HCT116 (cell line): ENCODE measurements around the gene RETSAT. TPM values are rescaled to one million over a fixed set of nuclear protein-coding genes. Genes with fewer than 3 reads are reported as not detected.

Experiments used
- ATAC-seq: fragments of 200-7000 bp; cut with Tn5 transposase; 2 replicates; pipeline ENCODE4 v1.9.1; 2020; ENCODE audit warnings: mild to moderate bottlenecking, moderate library complexity
- BruUV-seq: library from RNA; stranded (reverse); fragments of 400-500 nt; replicated peaks from 2 replicates; lab custom pipeline; 2021; lab: Mats Ljungman, UMichigan
- CTCF ChIA-PET: fragments of 300-600 bp; sonication (Branson Sonifier 250); formaldehyde crosslinking; loops from one replicate; lab custom pipeline; 2021; ENCODE audit warnings: antibody characterized with exemption; lab: Charles Lee
- POLR2A ChIA-PET: fragments of 300-600, 350-600 bp; sonication (Branson Sonifier 250); formaldehyde crosslinking; loops from one replicate; lab custom pipeline; 2021; ENCODE audit warnings: antibody characterized with exemption; lab: Charles Lee
- RAD21 ChIA-PET, 2 experiments: fragments of 300-600 bp; sonication (Branson Sonifier 250); formaldehyde crosslinking; loops; one replicate each; lab custom pipeline; 2023; ENCODE audit warnings: low total read pairs in 2 of 2; ENCODE audit not compliant: uncharacterized antibody in 2 of 2, unreplicated experiment in 2 of 2, low non-redundant PET in 1 of 2; lab: Charles Lee
- DNase-seq: peaks from one replicate; pipeline ENCODE4 v3.0.0-alpha.2; 2010; ENCODE audit warnings: low read depth, low spot score
- H2AFZ ChIP-seq: fragments of 200-600 bp; shearing (Covaris generic), sonication (generic); 2 replicates; pipeline ENCODE4 v1.6.1; 2017; ENCODE audit warnings: low read depth, mixed run types, mixed read lengths, antibody characterized with exemption, low read length; ENCODE audit not compliant: poor library complexity, severe bottlenecking
- H3K27ac ChIP-seq: 2 replicates; pipeline ENCODE4 v1.5.1; 2012; ENCODE audit warnings: low read depth, low read length
- H3K27me3 ChIP-seq: fragments of 200-600 bp; sonication (generic); 2 replicates; pipeline ENCODE4 v1.6.1; 2016; ENCODE audit warnings: mixed run types, low read length, mixed read lengths; ENCODE audit not compliant: insufficient read depth
- H3K36me3 ChIP-seq, 2 experiments: fragments of 200-500 bp in 1 of 2; fragments of 200-600 bp in 1 of 2; sonication (Bioruptor generic) in 1 of 2; sonication (generic) in 1 of 2; 2 replicates each; pipeline versions ENCODE4 v1.5.1 to v1.6.1; 2014 to 2016; ENCODE audit warnings: low read length in 2 of 2, inconsistent platforms in 1 of 2, mixed read lengths in 1 of 2, mixed run types in 1 of 2; ENCODE audit not compliant: insufficient read depth in 2 of 2, control insufficient read depth in 1 of 2
- H3K4me1 ChIP-seq, 2 experiments: fragments of 200-600 bp in 1 of 2; sonication (generic) in 1 of 2; 2 replicates each; pipeline versions ENCODE4 v1.5.1 to v1.6.1; 2012 to 2017; ENCODE audit warnings: low read length in 2 of 2, inconsistent platforms in 1 of 2, mild to moderate bottlenecking in 1 of 2, mixed read lengths in 1 of 2, mixed run types in 1 of 2, moderate library complexity in 1 of 2; ENCODE audit not compliant: insufficient read depth in 2 of 2, control insufficient read depth in 1 of 2
- H3K4me2 ChIP-seq: fragments of 200-600 bp; sonication (generic); 2 replicates; pipeline ENCODE4 v1.6.1; 2017; ENCODE audit warnings: mixed run types, low read length, mixed read lengths
- H3K4me3 ChIP-seq, 2 experiments: fragments of 200-600 bp in 1 of 2; sonication (generic) in 1 of 2; replicated peaks in 1 of 2; 2 replicates each; pipeline ENCODE4 v1.5.1; 2011 to 2016; ENCODE audit warnings: low read length in 2 of 2, control low read depth in 1 of 2, low read depth in 1 of 2, mild to moderate bottlenecking in 1 of 2, mixed read lengths in 1 of 2, mixed run types in 1 of 2
- H3K79me2 ChIP-seq: fragments of 200-600 bp; sonication (generic); 2 replicates; pipeline ENCODE4 v1.6.1; 2017; ENCODE audit warnings: mild to moderate bottlenecking, mixed run types, low read length, moderate library complexity, mixed read lengths; ENCODE audit not compliant: insufficient read depth
- H3K9ac ChIP-seq: fragments of 200-600 bp; sonication (generic); 2 replicates; pipeline ENCODE4 v1.6.1; 2016; ENCODE audit warnings: low read length, mixed read lengths
- H3K9me2 ChIP-seq: fragments of 200-600 bp; sonication (generic), shearing (Covaris generic); 2 replicates; pipeline ENCODE4 v1.6.1; 2017; ENCODE audit warnings: mixed run types, mild to moderate bottlenecking, moderate library complexity; ENCODE audit not compliant: insufficient read depth
- H3K9me3 ChIP-seq, 2 experiments: fragments of 200-500 bp in 1 of 2; fragments of 200-600 bp in 1 of 2; sonication (Bioruptor generic) in 1 of 2; sonication (generic) in 1 of 2; 2 replicates each; pipeline ENCODE4 v1.6.1; 2014 to 2017; ENCODE audit warnings: low read length in 2 of 2, mixed read lengths in 2 of 2, inconsistent platforms in 1 of 2, low read depth in 1 of 2, mild to moderate bottlenecking in 1 of 2, mixed run types in 1 of 2, moderate library complexity in 1 of 2; ENCODE audit not compliant: control insufficient read depth in 1 of 2, insufficient read depth in 1 of 2
- H4K20me1 ChIP-seq: fragments of 200-600 bp; sonication (generic), shearing (Covaris generic); 2 replicates; pipeline ENCODE4 v1.6.1; 2017; ENCODE audit warnings: mixed run types, mild to moderate bottlenecking, moderate library complexity; ENCODE audit not compliant: insufficient read depth
- CBX3 ChIP-seq: IDR thresholded peaks from 2 replicates; pipeline ENCODE4 v1.6.1; 2012; ENCODE audit warnings: low read depth
- ELF1 ChIP-seq: IDR thresholded peaks from 2 replicates; pipeline ENCODE4 v1.6.1; 2012; ENCODE audit warnings: low read depth, borderline replicate concordance
- EZH2 ChIP-seq: fragments of 200-600 bp; sonication (generic); IDR thresholded peaks from 2 replicates; pipeline ENCODE4 v1.6.1; 2017; ENCODE audit warnings: antibody characterized with exemption, mixed run types
- JUND ChIP-seq: IDR thresholded peaks from 2 replicates; pipeline ENCODE4 v1.6.1; 2012
- POLR2A ChIP-seq: IDR thresholded peaks from 2 replicates; pipeline ENCODE4 v1.7.0; 2011; ENCODE audit warnings: borderline replicate concordance; ENCODE audit not compliant: insufficient read depth, insufficient read length; ENCODE audit errors: extremely low read depth
- SP1 ChIP-seq: IDR thresholded peaks from 2 replicates; pipeline ENCODE4 v1.6.1; 2012; ENCODE audit warnings: low read depth
- YY1 ChIP-seq: IDR thresholded peaks from 2 replicates; pipeline ENCODE4 v1.6.1; 2011; ENCODE audit warnings: low read length, low read depth, moderate library complexity, mild to moderate bottlenecking; ENCODE audit not compliant: insufficient replicate concordance; ENCODE audit errors: extremely low read depth
- ZBTB33 ChIP-seq: IDR thresholded peaks from 2 replicates; pipeline ENCODE4 v1.6.1; 2011; ENCODE audit warnings: mild to moderate bottlenecking, low read length, moderate library complexity; ENCODE audit not compliant: insufficient replicate concordance; ENCODE audit errors: extremely low read depth
- ZFX ChIP-seq: fragments of 450-650 bp; IDR thresholded peaks from 2 replicates; pipeline ENCODE4 v1.6.1; 2017
- ZNF274 ChIP-seq: fragments of 200-500 bp; sonication (Bioruptor generic); IDR thresholded peaks from 2 replicates; pipeline ENCODE4 v1.6.1; 2014; ENCODE audit warnings: mild to moderate bottlenecking, low read depth, low read length, inconsistent platforms
- intact Hi-C: fragments of 100-400 bp; cut with micrococcal nuclease; formaldehyde crosslinking; loops from 2 replicates; pipeline ENCODE4 v1.10.0; 2022
- total RNA-seq: library from RNA; stranded (reverse); gene quantifications from one replicate; pipeline ENCODE4 v1.2.1, GENCODE V29; 2021; ENCODE audit not compliant: unreplicated experiment
- TF ChIP-seq, protein P1 (sequence below): IDR thresholded peaks from 2 replicates; pipeline ENCODE4 v1.6.1; 2012; ENCODE audit warnings: low read depth
- TF ChIP-seq, protein P2 (sequence below): IDR thresholded peaks from 2 replicates; pipeline ENCODE4 v1.6.1; 2012

Gene RETSAT
- total RNA-seq, 1 experiment from 2014 or later = 59.7 TPM

- Histone ChIP-seq H3K79me2 (no peaks in the 10 kb centered on the region), H3K9me2 (no peaks in the 10 kb centered on the region), H3K4me1 (no peaks in the 10 kb centered on the region), H3K4me2 (no peak overlapping the region), H3K36me3 (peaks cover 8% of the 10 kb centered on the region in 2 experiments), H3K27me3 (no peaks in the 10 kb centered on the region), H3K9ac (no peak overlapping the region), H2AFZ (no peak overlapping the region), H3K4me3 (no peak overlapping the region), H3K27ac (no peak overlapping the region), H3K9me3 (no peaks in the 10 kb centered on the region), H4K20me1 (no peaks in the 10 kb centered on the region)
- intact Hi-C loops = no loop called here
- POLR2A ChIA-PET = interaction anchor here (1.0 to 1.5 kb wide), 2 partner anchors 150 to 161 kb away, joined by 3 to 4 read pairs; partner anchors contain the start of gene MAT2A
- no peak for ATAC-seq
- no peak for DNase-seq
- BruUV-seq = no TSS peak
- RAD21 ChIA-PET = no interaction called here
- CTCF ChIA-PET = interaction anchor here (1.3 kb wide), 1 partner anchor 163 kb away, joined by 8 read pairs; no protein-coding TSS in a partner anchor
- TF ChIP-seq ZFX = no peak
- TF ChIP-seq POLR2A = no peak
- TF ChIP-seq SP1 = no peak
- no peak for TF ChIP-seq CBX3
- TF ChIP-seq ZBTB33 = no peak
- no peak for TF ChIP-seq EZH2
Measured at GRCh38 chr2:85388878-85389538, 34.7 kb upstream of the RETSAT start.

DNA sequence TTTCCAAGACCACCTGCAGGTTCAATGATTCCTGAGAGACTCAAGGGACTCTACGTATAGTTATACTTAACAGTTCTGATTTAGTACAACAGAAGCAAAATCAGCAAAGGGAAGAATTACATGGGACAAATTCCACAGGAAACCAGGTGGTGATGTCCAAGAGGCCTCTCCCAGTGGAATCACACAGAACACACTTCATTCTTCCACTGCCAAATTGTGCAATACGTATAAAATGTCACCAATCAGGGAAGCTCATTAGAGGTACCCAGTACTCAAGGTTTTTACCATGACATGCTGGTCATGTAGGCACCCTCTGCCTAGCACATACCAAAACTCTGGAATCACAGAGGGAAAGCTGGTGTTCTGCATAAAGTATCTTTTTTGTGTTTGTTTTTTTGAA is 33.4 kb upstream of the RETSAT start:
- H3K79me2 ChIP-seq = no peaks in the 10 kb centered on the region
- H3K27ac ChIP-seq = no peak overlapping the region
- ChIA-PET POLR2A (interaction anchor here (1.5 kb wide), 1 partner anchor 151 kb away, joined by 4 read pairs; the partner anchor contains the start of gene MAT2A), CTCF (no interaction called here), RAD21 (no interaction called here)
- intact Hi-C loops = no loop called here
- no TSS peak for BruUV-seq
- no peaks in the 10 kb centered on the region for H3K9me3 ChIP-seq
- ATAC-seq = no peak
- no peak overlapping the region for H3K4me3 ChIP-seq
- TF ChIP-seq CBX3 = no peak
- TF ChIP-seq, protein P1, sequence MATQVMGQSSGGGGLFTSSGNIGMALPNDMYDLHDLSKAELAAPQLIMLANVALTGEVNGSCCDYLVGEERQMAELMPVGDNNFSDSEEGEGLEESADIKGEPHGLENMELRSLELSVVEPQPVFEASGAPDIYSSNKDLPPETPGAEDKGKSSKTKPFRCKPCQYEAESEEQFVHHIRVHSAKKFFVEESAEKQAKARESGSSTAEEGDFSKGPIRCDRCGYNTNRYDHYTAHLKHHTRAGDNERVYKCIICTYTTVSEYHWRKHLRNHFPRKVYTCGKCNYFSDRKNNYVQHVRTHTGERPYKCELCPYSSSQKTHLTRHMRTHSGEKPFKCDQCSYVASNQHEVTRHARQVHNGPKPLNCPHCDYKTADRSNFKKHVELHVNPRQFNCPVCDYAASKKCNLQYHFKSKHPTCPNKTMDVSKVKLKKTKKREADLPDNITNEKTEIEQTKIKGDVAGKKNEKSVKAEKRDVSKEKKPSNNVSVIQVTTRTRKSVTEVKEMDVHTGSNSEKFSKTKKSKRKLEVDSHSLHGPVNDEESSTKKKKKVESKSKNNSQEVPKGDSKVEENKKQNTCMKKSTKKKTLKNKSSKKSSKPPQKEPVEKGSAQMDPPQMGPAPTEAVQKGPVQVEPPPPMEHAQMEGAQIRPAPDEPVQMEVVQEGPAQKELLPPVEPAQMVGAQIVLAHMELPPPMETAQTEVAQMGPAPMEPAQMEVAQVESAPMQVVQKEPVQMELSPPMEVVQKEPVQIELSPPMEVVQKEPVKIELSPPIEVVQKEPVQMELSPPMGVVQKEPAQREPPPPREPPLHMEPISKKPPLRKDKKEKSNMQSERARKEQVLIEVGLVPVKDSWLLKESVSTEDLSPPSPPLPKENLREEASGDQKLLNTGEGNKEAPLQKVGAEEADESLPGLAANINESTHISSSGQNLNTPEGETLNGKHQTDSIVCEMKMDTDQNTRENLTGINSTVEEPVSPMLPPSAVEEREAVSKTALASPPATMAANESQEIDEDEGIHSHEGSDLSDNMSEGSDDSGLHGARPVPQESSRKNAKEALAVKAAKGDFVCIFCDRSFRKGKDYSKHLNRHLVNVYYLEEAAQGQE = no peak
- TF ChIP-seq ZNF274 = no peak
- no peak for TF ChIP-seq JUND
- TF ChIP-seq YY1 = no peak
- TF ChIP-seq, protein P2, sequence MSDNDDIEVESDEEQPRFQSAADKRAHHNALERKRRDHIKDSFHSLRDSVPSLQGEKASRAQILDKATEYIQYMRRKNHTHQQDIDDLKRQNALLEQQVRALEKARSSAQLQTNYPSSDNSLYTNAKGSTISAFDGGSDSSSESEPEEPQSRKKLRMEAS = no peak
- TF ChIP-seq ELF1 = no peak
- no peaks in the 10 kb centered on the region for H4K20me1 ChIP-seq
- no peaks in the 10 kb centered on the region for H3K4me1 ChIP-seq
- no peak overlapping the region for H3K4me2 ChIP-seq
- no peak for DNase-seq
- H3K27me3 ChIP-seq = no peaks in the 10 kb centered on the region
- H2AFZ ChIP-seq = no peak overlapping the region
- no peaks in the 10 kb centered on the region for H3K9me2 ChIP-seq
- H3K36me3 ChIP-seq = peaks cover 6 to 8% of the 10 kb centered on the region in 2 experiments
- no peak overlapping the region for H3K9ac ChIP-seq
